Activated CD8-positive, alpha-beta memory T cell treated with anti-CD3 and anti-CD28 coated beads for 4 hours (primary cell): ENCODE results near the gene PTPA.
"Not testable (repeated sequence)": the region's sequence is repeated elsewhere in the genome, so short reads cannot be mapped to it uniquely, and the experiment has no call there.

Experiments used
- DNase-seq, 2 donors: peaks; one replicate each; pipeline ENCODE4 v3.0.0-alpha.2; 2020; ENCODE audit warnings: low read depth in 2 of 2

PTPA gene

DNA sequence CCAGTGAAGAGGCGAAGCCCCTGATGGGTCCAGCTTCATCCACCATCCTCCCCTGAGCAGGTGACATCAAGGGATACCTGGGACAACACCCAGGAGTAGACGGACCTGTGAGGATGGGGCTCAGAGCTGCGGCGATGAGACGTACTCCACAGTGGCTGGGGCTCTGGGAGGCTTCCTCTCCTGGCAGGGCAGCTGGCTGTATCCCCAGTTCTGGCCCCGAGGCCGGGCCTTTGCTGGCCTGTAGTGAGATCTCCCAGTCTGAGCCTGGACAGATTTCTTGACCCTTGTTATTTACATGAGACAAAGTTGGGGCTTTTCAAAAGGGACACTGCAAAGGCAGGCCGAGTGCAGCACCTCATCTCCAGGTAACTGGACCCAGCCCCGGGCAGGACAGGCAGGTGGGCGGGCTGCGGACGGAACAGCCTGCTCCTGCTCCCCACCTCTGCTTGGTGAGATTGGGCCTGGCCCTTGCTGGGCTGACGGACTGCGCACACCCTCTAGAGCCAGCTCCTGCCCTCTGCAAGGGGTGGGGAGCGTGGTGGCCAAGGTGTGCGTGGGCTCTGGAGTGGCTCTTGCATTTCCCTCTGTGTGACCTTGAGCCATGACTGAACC, 43.8 kb downstream of the PTPA start:
- no peak for DNase-seq

- no peak for DNase-seq
These were observed 44.9 kb downstream of the PTPA start for GRCh38 chr9:129156163-129156562.

GRCh38 chr9:129160712-129161533, 49.7 kb downstream of the PTPA start:
- DNase-seq, result no peak

DNA sequence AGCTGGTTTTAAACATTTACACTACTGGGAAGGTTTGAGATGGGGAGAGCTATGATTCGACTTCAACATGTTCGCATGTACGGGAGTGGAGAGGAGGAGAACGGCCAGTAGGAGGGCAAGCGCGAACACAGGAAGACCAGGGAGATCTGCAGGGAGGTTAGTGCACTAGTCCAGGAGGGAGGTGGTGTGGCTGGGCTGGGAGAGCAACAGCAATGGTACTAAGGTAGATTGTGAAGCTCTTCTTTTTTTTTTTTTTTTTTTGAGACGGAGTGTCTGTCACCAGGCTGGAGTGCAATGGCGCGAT, 50.3 kb downstream of the PTPA start:
- DNase-seq, result no peak

GRCh38 chr9:129162497-129163197, 51.4 kb downstream of the PTPA start:
- DNase-seq, result no peak

DNA sequence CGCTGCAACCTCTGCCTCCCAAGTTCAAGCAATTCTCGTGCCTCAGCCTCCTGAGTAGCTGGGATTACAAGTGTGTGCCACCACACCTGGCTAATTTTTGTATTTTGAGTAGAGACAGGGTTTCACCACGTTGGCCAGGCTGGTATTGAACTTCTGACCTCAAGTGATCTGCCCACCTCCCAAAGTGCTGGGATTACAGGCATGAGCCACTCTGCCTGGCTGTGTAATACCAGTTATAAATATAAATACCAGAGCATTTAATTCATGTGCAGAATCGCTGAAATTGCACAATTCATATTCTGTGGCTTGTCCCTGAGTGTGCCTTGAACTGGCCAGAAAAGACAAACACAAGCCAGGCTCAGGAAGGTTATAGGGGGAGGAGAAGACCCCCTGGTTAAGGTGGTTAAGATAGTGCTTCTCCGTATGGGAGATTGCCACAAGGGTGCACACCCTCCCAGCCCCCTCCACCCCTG, 52.0 kb downstream of the PTPA start:
- DNase-seq, result not testable (repeated sequence)

GRCh38 chr9:129163753-129164152, 52.5 kb downstream of the PTPA start:
- DNase-seq, result no peak

DNA sequence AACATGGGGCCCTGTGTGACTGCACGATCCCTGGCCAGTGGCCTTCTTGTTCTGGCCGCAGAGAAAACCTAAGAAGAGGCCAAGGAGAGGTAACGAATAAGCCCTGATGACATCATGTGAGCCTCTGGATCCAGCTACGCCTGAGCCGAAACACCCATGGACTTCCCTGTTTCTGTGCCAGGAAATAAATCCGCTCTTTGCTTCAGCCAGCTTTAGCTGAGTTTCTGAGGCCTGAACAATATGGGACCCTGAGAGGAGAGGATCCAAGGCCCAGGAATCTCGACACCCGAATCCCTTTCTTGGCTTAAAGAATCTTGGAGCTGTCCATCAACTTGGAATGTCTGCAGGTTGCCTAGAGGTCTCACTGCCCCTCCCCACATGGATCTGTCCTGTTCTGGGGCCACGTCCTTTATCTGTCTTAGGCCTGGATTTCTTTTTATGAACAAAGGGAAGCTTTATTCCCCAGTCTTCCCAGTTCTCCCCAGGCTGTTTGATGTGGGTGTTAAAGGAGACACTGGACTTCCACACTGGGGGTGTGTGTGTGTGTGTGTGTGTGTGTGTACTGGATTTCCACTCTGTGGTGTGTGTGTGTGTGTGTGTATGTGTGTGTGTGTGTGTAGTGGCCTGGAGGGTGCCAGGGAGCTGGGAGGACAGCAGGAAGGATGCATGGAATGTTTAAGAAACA, 53.2 kb downstream of the PTPA start:
- DNase-seq, result no peak

- DNase-seq, result no peak
These were observed 54.0 kb downstream of the PTPA start for GRCh38 chr9:129165198-129165597.

- no peak for DNase-seq
These were observed 55.7 kb downstream of the PTPA start for GRCh38 chr9:129166623-129167557.

DNA sequence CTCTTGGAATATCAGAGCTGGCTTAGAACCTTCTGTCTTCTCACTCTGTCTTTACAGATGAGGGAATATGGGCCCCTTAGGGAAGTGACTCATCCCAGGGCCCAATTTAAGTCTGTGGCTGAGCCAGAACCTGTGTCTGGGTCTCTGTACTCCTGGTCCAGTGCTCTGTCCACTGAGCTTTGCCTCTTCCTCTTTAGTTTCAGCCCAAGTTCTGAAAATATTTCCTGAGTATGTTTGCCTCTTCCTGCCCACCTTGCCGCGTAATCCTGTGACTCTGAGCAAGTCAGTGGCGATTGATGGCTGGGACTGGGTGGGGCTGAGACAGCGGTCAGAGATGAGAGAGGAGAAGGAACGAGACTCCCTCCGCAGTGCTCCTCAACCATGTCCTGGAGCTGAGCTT, 59.0 kb downstream of the PTPA start:
- no peak for DNase-seq

- no peak for DNase-seq
These were observed 61.0 kb downstream of the PTPA start for GRCh38 chr9:129171993-129172751.

GRCh38 chr9:129172816-129173215, 61.6 kb downstream of the PTPA start:
- no peak for DNase-seq

GRCh38 chr9:129173296-129174101, 62.3 kb downstream of the PTPA start:
- no peak for DNase-seq

DNA sequence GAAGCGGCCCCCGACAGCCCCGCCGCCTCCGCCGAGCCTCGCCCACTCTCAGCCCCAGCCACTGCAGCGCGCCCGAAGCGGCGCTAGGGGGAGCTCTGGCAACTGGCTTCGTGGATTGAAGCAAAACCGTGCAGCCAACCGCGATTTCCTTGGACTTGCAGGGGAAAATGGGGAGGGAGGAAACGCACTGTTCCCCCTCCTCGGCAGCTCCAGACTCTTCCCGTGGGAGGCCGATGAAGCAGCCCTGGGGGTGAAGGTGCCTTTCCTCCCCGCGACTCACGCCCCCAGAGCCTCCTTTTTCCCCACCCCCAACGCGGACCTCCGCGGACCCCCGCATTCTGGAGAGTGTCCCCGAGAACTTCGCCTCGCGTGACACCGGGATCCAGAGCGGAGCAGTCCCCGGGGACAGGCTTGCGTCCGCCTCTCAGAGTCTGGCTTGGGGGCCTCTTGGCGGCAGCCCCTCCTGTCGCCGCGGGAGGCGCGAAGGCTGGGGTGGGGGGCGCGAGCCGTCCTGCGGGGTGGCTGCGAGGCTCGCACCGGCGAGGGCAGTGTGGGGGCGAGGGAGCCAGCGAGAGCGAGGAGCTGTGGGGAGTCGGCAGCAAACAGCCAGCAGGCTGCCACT, 63.0 kb downstream of the PTPA start:
- peak; percentile 59 to 67 for DNase-seq

DNA sequence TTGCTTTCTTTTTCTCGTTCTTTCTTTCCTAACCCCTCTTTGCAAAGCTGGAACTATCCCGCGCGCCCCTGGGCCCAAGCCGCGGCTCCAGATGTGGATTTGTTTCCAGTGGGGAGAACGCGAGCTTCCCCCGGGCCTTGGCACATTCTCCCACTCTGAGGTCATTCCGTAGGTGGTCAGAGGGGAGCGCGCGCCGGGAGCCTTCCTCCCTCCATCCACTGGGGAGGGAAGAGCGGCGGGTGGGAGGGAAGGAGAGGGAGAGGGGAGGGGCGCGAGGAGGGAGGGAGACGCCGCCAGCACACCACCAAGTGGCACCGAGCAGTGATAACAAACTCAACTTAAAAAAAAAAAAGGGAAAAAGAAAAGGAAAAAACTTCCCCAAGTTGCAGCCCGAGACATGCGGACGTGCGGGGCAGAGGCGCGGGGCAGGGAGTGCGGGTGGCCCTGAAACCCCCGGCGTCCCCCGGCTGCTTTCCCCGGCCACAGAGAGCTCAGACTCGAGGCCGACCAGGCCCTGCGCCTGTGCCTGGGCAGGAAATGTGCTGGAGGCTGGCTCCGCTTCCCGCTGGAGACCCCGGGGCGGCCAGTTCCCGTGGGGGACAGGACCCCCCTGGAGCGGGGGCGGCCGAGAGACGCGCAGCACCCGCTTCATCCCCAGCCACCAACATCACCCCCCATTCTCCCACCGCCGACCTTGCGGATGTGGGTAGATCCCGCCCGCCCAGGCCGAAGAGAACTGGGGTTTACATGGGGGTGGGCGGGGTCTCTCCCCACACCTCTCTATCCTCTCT, 63.7 kb downstream of the PTPA start:
- no peak for DNase-seq

GRCh38 chr9:129175515-129175824, 64.3 kb downstream of the PTPA start:
- DNase-seq, result no peak

DNA sequence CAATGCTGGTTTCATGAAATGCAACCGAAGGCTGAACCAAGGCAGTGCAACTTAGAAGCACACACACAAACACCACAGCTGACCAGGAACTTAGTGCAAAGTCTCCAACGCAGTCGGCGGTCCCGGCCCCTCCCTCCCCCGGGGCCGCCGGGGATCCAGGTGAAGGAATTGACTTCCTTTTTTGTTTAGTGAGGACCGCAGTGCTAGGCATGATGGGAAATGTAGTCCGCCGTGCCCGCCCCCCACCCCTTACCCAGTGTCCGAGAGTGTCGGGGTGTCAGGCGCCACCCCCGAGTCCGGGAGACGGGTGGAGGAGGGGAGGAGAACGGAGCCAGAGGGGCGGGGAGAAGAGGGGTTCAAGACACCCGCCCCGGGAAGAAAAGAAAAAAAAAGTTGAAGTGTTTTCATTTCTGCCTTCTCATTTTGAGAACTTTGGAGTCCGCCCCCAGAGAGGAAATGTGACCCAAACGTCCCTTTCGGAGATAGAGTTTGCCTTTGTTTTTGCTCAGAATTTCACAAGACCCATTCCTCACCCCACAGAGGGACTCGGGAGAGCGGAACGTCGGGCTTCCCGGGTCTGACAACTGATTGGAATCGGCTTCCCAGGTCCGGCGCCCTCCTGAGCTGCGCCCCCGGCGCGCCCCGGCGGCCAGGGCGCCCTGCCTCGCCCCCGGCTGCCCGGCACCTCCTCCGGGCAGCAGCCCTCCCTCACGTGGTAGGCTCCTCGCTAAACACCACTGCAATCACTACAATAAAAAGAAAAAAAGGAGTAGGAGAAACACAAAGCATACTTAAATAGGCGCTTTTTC, 64.8 kb downstream of the PTPA start:
- no peak for DNase-seq
